NCI-H748 (cell line): ENCODE results near the gene TMEM109.

Experiments
- DNase-seq: peaks from one replicate; lab custom pipeline; 2025; ENCODE audit not compliant: unreplicated experiment; lab: John Stamatoyannopoulos, UW

TMEM109 gene

GRCh38 chr11:60939301-60939700, 25.3 kb downstream of the TMEM109 start:
- no peak for DNase-seq

GRCh38 chr11:60939855-60940254, 25.9 kb downstream of the TMEM109 start:
- DNase-seq, result no peak

- no peak for DNase-seq
These were observed 27.6 kb downstream of the TMEM109 start for GRCh38 chr11:60941371-60942119.

- DNase-seq, result no peak
These were observed 28.3 kb downstream of the TMEM109 start for GRCh38 chr11:60942219-60942618.

- peak; percentile 19 for DNase-seq
These were observed 29.1 kb downstream of the TMEM109 start for GRCh38 chr11:60942970-60943565.

GRCh38 chr11:60944490-60945294, 30.7 kb downstream of the TMEM109 start:
- DNase-seq, result peak; percentile 10

GRCh38 chr11:60945295-60945667, 31.3 kb downstream of the TMEM109 start:
- no peak for DNase-seq

GRCh38 chr11:60946601-60947264, 32.8 kb downstream of the TMEM109 start:
- peak; percentile 27 for DNase-seq

- no peak for DNase-seq
These were observed 33.7 kb downstream of the TMEM109 start for GRCh38 chr11:60947700-60948099.

- DNase-seq, result no peak
These were observed 34.3 kb downstream of the TMEM109 start for GRCh38 chr11:60948250-60948649.

- no peak for DNase-seq
These were observed 36.1 kb downstream of the TMEM109 start for GRCh38 chr11:60950024-60950423.

GRCh38 chr11:60950933-60951605, 37.1 kb downstream of the TMEM109 start:
- DNase-seq, result no peak

- DNase-seq, result no peak
These were observed 37.6 kb downstream of the TMEM109 start for GRCh38 chr11:60951606-60951903.

- no peak for DNase-seq
These were observed 38.2 kb downstream of the TMEM109 start, which contains the start of gene SLC15A3 for GRCh38 chr11:60951904-60952741. Gene SLC15A3, minus strand, starts transcription at chr11:60952176. Its CDS starts 625 bp downstream, at chr11:60951551.

GRCh38 chr11:60952742-60953170, 38.8 kb downstream of the TMEM109 start:
- DNase-seq, result no peak

- no peak for DNase-seq
These were observed 39.8 kb downstream of the TMEM109 start for GRCh38 chr11:60953781-60954180.

- no peak for DNase-seq
These were observed 40.5 kb downstream of the TMEM109 start for GRCh38 chr11:60954421-60954820.

- no peak for DNase-seq
These were observed 41.6 kb downstream of the TMEM109 start for GRCh38 chr11:60955571-60955970.

- no peak for DNase-seq
These were observed 43.2 kb downstream of the TMEM109 start for GRCh38 chr11:60957188-60957587.

- DNase-seq, result no peak
These were observed 45.5 kb downstream of the TMEM109 start for GRCh38 chr11:60959431-60959830.
